HepG2 (cell line): ENCODE data around the gene NOS1. TPM values are rescaled to one million over a fixed set of nuclear protein-coding genes. Genes with fewer than 3 reads are reported as not detected.

Experiments used
- ATAC-seq: fragments of 200-7000 bp; cut with Tn5 transposase; 3 replicates; pipeline ENCODE4 v1.9.1; 2020; ENCODE audit warnings: mild to moderate bottlenecking, moderate library complexity
- BruUV-seq: library from RNA; stranded (reverse); fragments of 400-500 nt; replicated peaks from 2 replicates; lab custom pipeline; 2021; lab: Mats Ljungman, UMichigan
- CTCF ChIA-PET: fragments of 300-600 bp; formaldehyde crosslinking; extraction: SDS; loops from one replicate; lab custom pipeline; 2021; ENCODE audit warnings: low total read pairs, inconsistent platforms, low intra/inter-chr PET ratio; lab: Yijun Ruan, JAX
- POLR2A ChIA-PET: fragments of 350-600 bp; sonication (Branson Sonifier 250); formaldehyde crosslinking; loops from one replicate; lab custom pipeline; 2020; ENCODE audit warnings: antibody characterized with exemption, inconsistent platforms; lab: Yijun Ruan, JAX
- DNase-seq: peaks from one replicate; pipeline ENCODE4 v3.0.0-alpha.2; 2015; ENCODE audit warnings: low spot score
- FAIRE-seq: peaks from 3 replicates; lab custom pipeline; 2011; peaks lifted over from hg19 to GRCh38; lab: Jason Lieb, UNC
- H2AFZ ChIP-seq: one replicate; pipeline ENCODE4 v1.6.1; 2011; ENCODE audit warnings: low read length, inconsistent platforms
- H3K27ac ChIP-seq: fragments of 300-600 bp; 3 replicates; pipeline ENCODE4 v1.8.0; 2011; ENCODE audit warnings: mixed run types, mild to moderate bottlenecking, mixed read lengths, low read length, inconsistent platforms; ENCODE audit not compliant: insufficient read depth; ENCODE audit errors: extremely low read length
- H3K27me3 ChIP-seq, 2 experiments: fragments of 200-600 bp in 1 of 2; 2 replicates in 1 of 2; 3 replicates in 1 of 2; pipeline versions ENCODE4 v1.6.0 to v1.8.0; 2011; ENCODE audit warnings: low read length in 2 of 2, mild to moderate bottlenecking in 2 of 2, moderate library complexity in 2 of 2, inconsistent platforms in 1 of 2; ENCODE audit not compliant: insufficient read depth in 2 of 2, control insufficient read depth in 1 of 2
- H3K36me3 ChIP-seq, 2 experiments: fragments of 200-600 bp in 1 of 2; replicated peaks in 1 of 2; 2 replicates in 1 of 2; 3 replicates in 1 of 2; pipeline versions ENCODE4 v1.5.1 to v1.8.0; 2011; ENCODE audit warnings: low read length in 2 of 2, inconsistent platforms in 1 of 2; ENCODE audit not compliant: insufficient read depth in 2 of 2, control insufficient read depth in 1 of 2
- H3K4me1 ChIP-seq: 2 replicates; pipeline ENCODE4 v1.5.1; 2012; ENCODE audit warnings: low read length, inconsistent platforms; ENCODE audit not compliant: insufficient read depth
- H3K4me2 ChIP-seq: 2 replicates; pipeline ENCODE4 v1.6.0; 2011; ENCODE audit warnings: low read depth, low read length, inconsistent platforms
- H3K4me3 ChIP-seq, 3 experiments: fragments of 200-600 bp in 1 of 3; sonication (generic), shearing (Covaris generic) in 1 of 3; replicated peaks in 1 of 3; 2 replicates each; pipeline ENCODE4 v1.5.1; 2011 to 2016; ENCODE audit warnings: low read length in 3 of 3, inconsistent platforms in 2 of 3, low read depth in 2 of 3, mild to moderate bottlenecking in 2 of 3, control low read depth in 1 of 3, mixed read lengths in 1 of 3; ENCODE audit not compliant: insufficient read depth in 1 of 3
- H3K79me2 ChIP-seq: one replicate; pipeline ENCODE4 v1.6.1; 2011; ENCODE audit warnings: low read length, inconsistent platforms; ENCODE audit not compliant: insufficient read depth
- H3K9ac ChIP-seq: 2 replicates; pipeline ENCODE4 v1.6.0; 2011; ENCODE audit warnings: mild to moderate bottlenecking, low read depth, low read length, inconsistent platforms; ENCODE audit not compliant: insufficient read depth
- H3K9me3 ChIP-seq: 2 replicates; pipeline ENCODE4 v1.5.1; 2012; ENCODE audit warnings: mild to moderate bottlenecking, low read length
- H4K20me1 ChIP-seq: 2 replicates; pipeline ENCODE4 v1.6.0; 2011; ENCODE audit warnings: inconsistent platforms, mild to moderate bottlenecking, low read length, moderate library complexity; ENCODE audit not compliant: insufficient read depth
- GABPB1 ChIP-seq: IDR thresholded peaks from 2 replicates; pipeline ENCODE4 v1.6.1; 2016; ENCODE audit warnings: mild to moderate bottlenecking, missing genetic modification reagents, moderate library complexity, missing compliant biosample characterization
- HIC2 ChIP-seq: sonication (generic); formaldehyde crosslinking; IDR thresholded peaks from 2 replicates; pipeline ENCODE4 v1.9.0; 2022; ENCODE audit warnings: low read depth, missing genetic modification reagents
- HINFP ChIP-seq: sonication (generic); formaldehyde crosslinking; IDR thresholded peaks from 2 replicates; pipeline ENCODE4 v1.4.0; 2020; ENCODE audit warnings: low read depth, mild to moderate bottlenecking, missing genetic modification reagents
- HMGA1 ChIP-seq: sonication (generic); formaldehyde crosslinking; conservative IDR thresholded peaks from 2 replicates; pipeline ENCODE4 v1.4.0; 2020; ENCODE audit warnings: missing genetic modification reagents
- KDM4B ChIP-seq: sonication (generic); formaldehyde crosslinking; IDR thresholded peaks from 2 replicates; pipeline ENCODE4 v1.4.0; 2020; ENCODE audit warnings: missing genetic modification reagents
- KLF9 ChIP-seq: IDR thresholded peaks from 2 replicates; pipeline ENCODE4 v1.6.1; 2016; ENCODE audit warnings: low read depth
- MYPOP ChIP-seq: sonication (generic); formaldehyde crosslinking; IDR thresholded peaks from 2 replicates; pipeline ENCODE4 v1.8.1; 2023; ENCODE audit warnings: mild to moderate bottlenecking, moderate library complexity, missing genetic modification reagents
- RORA ChIP-seq: sonication (generic); formaldehyde crosslinking; IDR thresholded peaks from 2 replicates; pipeline ENCODE4 v1.5.0; 2020; ENCODE audit warnings: mild to moderate bottlenecking, missing genetic modification reagents, moderate library complexity
- SMAD9 ChIP-seq: sonication (generic); formaldehyde crosslinking; IDR thresholded peaks from 2 replicates; pipeline ENCODE4 v1.5.1; 2020; ENCODE audit warnings: mild to moderate bottlenecking, missing genetic modification reagents
- SP5 ChIP-seq: IDR thresholded peaks from 2 replicates; pipeline ENCODE4 v1.6.1; 2016; ENCODE audit warnings: low read depth, borderline replicate concordance
- TEAD2 ChIP-seq: sonication (generic); formaldehyde crosslinking; IDR thresholded peaks from 2 replicates; pipeline ENCODE4 v1.9.0; 2021; ENCODE audit warnings: missing genetic modification reagents
- ZBTB26 ChIP-seq: IDR thresholded peaks from 2 replicates; pipeline ENCODE4 v1.6.1; 2016; ENCODE audit warnings: missing compliant biosample characterization, missing genetic modification reagents, borderline replicate concordance
- ZIK1 ChIP-seq: sonication (generic); formaldehyde crosslinking; IDR thresholded peaks from 2 replicates; pipeline ENCODE4 v1.5.0; 2020; ENCODE audit warnings: mild to moderate bottlenecking, low read depth, missing genetic modification reagents, borderline replicate concordance
- ZNF12 ChIP-seq: sonication (generic); formaldehyde crosslinking; IDR thresholded peaks from 2 replicates; pipeline ENCODE4 v1.5.0; 2020; ENCODE audit warnings: missing genetic modification reagents
- ZNF484 ChIP-seq: sonication (generic); formaldehyde crosslinking; IDR thresholded peaks from 2 replicates; pipeline ENCODE4 v1.5.1; 2020; ENCODE audit warnings: mild to moderate bottlenecking, low read depth, missing genetic modification reagents, borderline replicate concordance
- ZNF569 ChIP-seq: sonication (generic); formaldehyde crosslinking; IDR thresholded peaks from 2 replicates; pipeline ENCODE4 v1.5.0; 2020; ENCODE audit warnings: mild to moderate bottlenecking, missing genetic modification reagents, moderate library complexity, borderline replicate concordance
- ZNF737 ChIP-seq: sonication (generic); formaldehyde crosslinking; IDR thresholded peaks from 2 replicates; pipeline ENCODE4 v1.5.0; 2020; ENCODE audit warnings: missing genetic modification reagents, mild to moderate bottlenecking, borderline replicate concordance
- ZNF841 ChIP-seq: sonication (generic); formaldehyde crosslinking; IDR thresholded peaks from 2 replicates; pipeline ENCODE4 v1.8.1; 2023; ENCODE audit warnings: missing genetic modification reagents, borderline replicate concordance
- ZSCAN9 ChIP-seq: IDR thresholded peaks from 2 replicates; pipeline ENCODE4 v1.6.1; 2016; ENCODE audit warnings: borderline replicate concordance
- WGBS: methylation state at CpG from one replicate; pipeline ENCODE4 v1.1.6; 2017; ENCODE audit warnings: low lambda C conversion rate; 5-methylcytosine and 5-hydroxymethylcytosine counted together
- in situ Hi-C: cut with HindIII; loops from 2 replicates; pipeline ENCODE4 v1.10.0; 2017; ENCODE audit warnings: low pct_unique_long_range_greater_than_20kb; ENCODE audit not compliant: extremely low pct_ligation_motif_present
- intact Hi-C: fragments of 100-400 bp; cut with micrococcal nuclease; formaldehyde crosslinking; loops from one replicate; pipeline ENCODE4 v1.10.0; 2022; ENCODE audit not compliant: unreplicated experiment
- polyA plus RNA-seq, 8 experiments: library from polyadenylated mRNA; depleted of rRNA in 3 of 8; stranded (reverse) in 7 of 8; unstranded in 1 of 8; fragments of >200 nt; fragmentation: Illumina TruSeq in 4 of 8; extraction: Trizol in 4 of 8; gene quantifications; 2 replicates each; pipeline versions ENCODE4 v1.2.1 to v1.2.3, GENCODE V29; 2011 to 2016; ENCODE audit warnings: low read depth in 4 of 8, missing spikeins in 1 of 8, mixed read lengths in 1 of 8; ENCODE audit not compliant: insufficient read depth in 1 of 8
- total RNA-seq, 5 experiments: library from RNA; depleted of rRNA; stranded (reverse); fragments of >200 nt; fragmentation: Illumina TruSeq; extraction: Trizol; gene quantifications; 2 replicates each; pipeline ENCODE4 v1.2.3, GENCODE V29; 2016; ENCODE audit warnings: low read depth in 1 of 5

The NOS1 gene
- total and polyA plus RNA-seq, 2 of the 13 experiments (the other 11 are each of a cell fraction or from before 2014, with no cell fraction given): not detected

GRCh38 chr12:117277875-117278274 lies 83.6 kb downstream of the NOS1 start:
- H3K9ac ChIP-seq: no peak overlapping the region
- no peak overlapping the region for H3K4me2 ChIP-seq
- ATAC-seq (peak; percentile 71), FAIRE-seq (no peak), DNase-seq (no peak)
- POLR2A ChIA-PET: no interaction called here
- no peak overlapping the region for H3K4me3 ChIP-seq
- H3K4me1 ChIP-seq: no peaks in the 10 kb centered on the region
- WGBS: 0% methylated on average over 7 of the region's 7 CpGs
- H2AFZ ChIP-seq: no peak overlapping the region
- no peak overlapping the region for H3K27ac ChIP-seq
- H3K27me3 ChIP-seq: peaks cover 0 to 22% of the 10 kb centered on the region in 2 experiments; a peak in 3 of 5 replicates
- H3K36me3 ChIP-seq: no peaks in the 10 kb centered on the region
- in situ Hi-C loops: no loop called here
- no peaks in the 10 kb centered on the region for H3K79me2 ChIP-seq
- no peaks in the 10 kb centered on the region for H4K20me1 ChIP-seq
- H3K9me3 ChIP-seq: no peaks in the 10 kb centered on the region
- TF ChIP-seq HIC2 (no peak), HINFP (CRISPR knock-in tag) (no peak), KDM4B (no peak), RORA (CRISPR knock-in tag) (no peak), SMAD9 (CRISPR knock-in tag) (no peak), HMGA1 (CRISPR knock-in tag) (no peak), ZNF569 (CRISPR knock-in tag) (no peak), TEAD2 (no peak), ZNF12 (CRISPR knock-in tag) (no peak), GABPB1 (CRISPR knock-in tag) (no peak), ZNF737 (CRISPR knock-in tag) (no peak), SP5 (CRISPR knock-in tag) (no peak), ZBTB26 (CRISPR knock-in tag) (no peak), MYPOP (CRISPR knock-in tag) (no peak), ZNF484 (CRISPR knock-in tag) (no peak), ZNF841 (no peak), KLF9 (CRISPR knock-in tag) (no peak), ZSCAN9 (CRISPR knock-in tag) (no peak), ZIK1 (CRISPR knock-in tag) (no peak)
- CTCF ChIA-PET: no interaction called here
- BruUV-seq: no TSS peak
- intact Hi-C loops: no loop called here
